Psoas muscle (tissue), 8 donors: Measurements from ENCODE around the gene KCNT2. TPM values are rescaled to one million over a fixed set of nuclear protein-coding genes. Genes with fewer than 3 reads are reported as not detected.

Source experiments
- ATAC-seq, 4 donors: fragments of 200-7000 bp; cut with Tn5 transposase; one replicate each; pipeline ENCODE4 v1.9.1; 2020; ENCODE audit warnings: moderate library complexity in 3 of 4, mild to moderate bottlenecking in 2 of 4
- DNase-seq, 2 donors: peaks; one replicate each; pipeline ENCODE4 v3.0.0-alpha.2; 2020
- H3K27ac ChIP-seq: fragments of 200-600 bp; one replicate; pipeline ENCODE4 v1.8.0; 2022
- H3K27me3 ChIP-seq, 3 donors: fragments of 200-600 bp in 1 of 3; one replicate each; pipeline versions ENCODE4 v1.6.1 to v1.8.0; 2013 to 2022; ENCODE audit warnings: low read length in 2 of 3, mild to moderate bottlenecking in 2 of 3, moderate library complexity in 1 of 3; ENCODE audit not compliant: insufficient read depth in 3 of 3
- H3K36me3 ChIP-seq, 2 donors: fragments of 200-600 bp in 1 of 2; one replicate each; pipeline versions ENCODE4 v1.6.1 to v1.8.0; 2013 to 2022; ENCODE audit warnings: low read depth in 1 of 2, mild to moderate bottlenecking in 1 of 2, moderate library complexity in 1 of 2; ENCODE audit not compliant: insufficient read depth in 1 of 2
- H3K4me1 ChIP-seq: fragments of 200-600 bp; one replicate; pipeline ENCODE4 v1.8.0; 2022
- H3K4me3 ChIP-seq: fragments of 200-600 bp; one replicate; pipeline ENCODE4 v1.8.0; 2022; ENCODE audit warnings: mild to moderate bottlenecking
- H3K9me3 ChIP-seq: fragments of 200-600 bp; one replicate; pipeline ENCODE4 v1.8.0; 2022
- CTCF ChIP-seq: fragments of 200-600 bp; IDR thresholded peaks from one replicate; pipeline ENCODE4 v1.8.0; 2022; ENCODE audit warnings: antibody characterized with exemption
- WGBS, 3 donors: extraction: QIAGEN DNeasy Blood & Tissue Kit; methylation state at CpG; one replicate each; pipeline versions ENCODE4 v1.1.6 to v1.1.7; 2013; 5-methylcytosine and 5-hydroxymethylcytosine counted together
- intact Hi-C, 2 donors: fragments of 100-400 bp; cut with DNase I; formaldehyde crosslinking; loops; one replicate each; pipeline versions ENCODE4 v1.11.0 to v1.14.2; 2022
- polyA plus RNA-seq, 3 donors: library from polyadenylated mRNA; stranded (reverse); fragments of 200-250 nt; gene quantifications; one replicate each; pipeline ENCODE4 v1.2.3, GENCODE V29; 2013
- total RNA-seq, 4 donors: library from RNA; stranded (reverse); fragmentation: NEBNext Ultra II Directional in 2 of 4; extraction: Animal tissue kit (Norgen Biotek cat#: 25700) in 2 of 4; gene quantifications; one replicate each; pipeline versions ENCODE4 v1.2.1 to v1.2.4, GENCODE V29; 2021 to 2023
- donor health status: healthy with polysubstance abuse.
- donor health status: DM: no; HTN: no; CAD: no; lungs with moderate emphysema.
- donor health status: Bipolar disorder and iron deficiency.
- donor health status: healthy.
- donor health status: DM: yes; HTN: yes; CAD: no.
- donor health status: DM: no; HTN: no; CAD: no.
- donor health status: DM: no; HTN: no; CAD: no.
- donor health status: DM: yes; HTN: yes; CAD: no.

KCNT2 gene
- total and polyA plus RNA-seq, 7 donors = 0.04 to 1.2 (median 0.12) TPM

GRCh38 chr1:196488579-196488978 lies 119.7 kb downstream of the KCNT2 start:
- no peaks in the 10 kb centered on the region for H3K4me1 ChIP-seq
- no peak for DNase-seq
- no peaks in the 10 kb centered on the region for H3K36me3 ChIP-seq
- H3K4me3 ChIP-seq = no peak overlapping the region
- no peak for ATAC-seq
- intact Hi-C loops = no loop called here
- no peaks in the 10 kb centered on the region for H3K27me3 ChIP-seq
- TF ChIP-seq CTCF = no peak
- no peaks in the 10 kb centered on the region for H3K9me3 ChIP-seq
- H3K27ac ChIP-seq = no peak overlapping the region

GRCh38 chr1:196486346-196486745 lies 121.9 kb downstream of the KCNT2 start:
- DNase-seq (no peak), ATAC-seq (no peak)
- Histone ChIP-seq H3K9me3 (no peaks in the 10 kb centered on the region), H3K27me3 (no peaks in the 10 kb centered on the region), H3K27ac (no peak overlapping the region), H3K36me3 (no peaks in the 10 kb centered on the region), H3K4me1 (no peaks in the 10 kb centered on the region), H3K4me3 (no peak overlapping the region)
- TF ChIP-seq CTCF = no peak
- intact Hi-C loops = no loop called here

- TF ChIP-seq CTCF = no peak
- Histone ChIP-seq H3K36me3 (no peaks in the 10 kb centered on the region), H3K27me3 (no peaks in the 10 kb centered on the region), H3K9me3 (no peaks in the 10 kb centered on the region), H3K4me1 (no peaks in the 10 kb centered on the region), H3K27ac (no peak overlapping the region), H3K4me3 (no peak overlapping the region)
- 86 to 91% (median 88%) methylated on average over 2 of the region's 2 CpGs for WGBS, 3 donors
- DNase-seq = no peak
- intact Hi-C loops = no loop called here
- no peak for ATAC-seq
Measured at GRCh38 chr1:196481616-196482015, 126.6 kb downstream of the KCNT2 start.

GRCh38 chr1:196477262-196477661 lies 131.0 kb downstream of the KCNT2 start:
- H3K27me3 ChIP-seq = no peaks in the 10 kb centered on the region
- intact Hi-C loops = no loop called here
- no peak for DNase-seq
- H3K27ac ChIP-seq = no peak overlapping the region
- TF ChIP-seq CTCF = no peak
- H3K9me3 ChIP-seq = no peaks in the 10 kb centered on the region
- no peaks in the 10 kb centered on the region for H3K36me3 ChIP-seq
- H3K4me3 ChIP-seq = no peak overlapping the region
- WGBS, 3 donors = 80 to 86% (median 85%) methylated on average over 2 of the region's 2 CpGs
- no peak for ATAC-seq
- no peaks in the 10 kb centered on the region for H3K4me1 ChIP-seq

GRCh38 chr1:196467230-196467925 lies 140.9 kb downstream of the KCNT2 start:
- 71 to 79% (median 74%) methylated on average over 1 of the region's 1 CpG for WGBS, 3 donors
- H3K36me3 ChIP-seq = no peaks in the 10 kb centered on the region
- no peak for DNase-seq
- no peak overlapping the region for H3K4me3 ChIP-seq
- intact Hi-C loops = no loop called here
- no peak overlapping the region for H3K27ac ChIP-seq
- no peaks in the 10 kb centered on the region for H3K9me3 ChIP-seq
- H3K27me3 ChIP-seq = no peaks in the 10 kb centered on the region
- no peak for ATAC-seq
- H3K4me1 ChIP-seq = no peaks in the 10 kb centered on the region
- no peak for TF ChIP-seq CTCF
